Activated CD8-positive, alpha-beta T cell treated with anti-CD3 and anti-CD28 coated beads for 36 hours (primary cell): ENCODE measurements around the gene LSP1. TPM values are rescaled to one million over a fixed set of nuclear protein-coding genes. Genes with fewer than 3 reads are reported as not detected.
"Not testable (repeated sequence)": the region's sequence is repeated elsewhere in the genome, so short reads cannot be mapped to it uniquely, and the experiment has no call there.

Experiments
- ATAC-seq: fragments of 200-7000 bp; cut with Tn5 transposase; one replicate; pipeline ENCODE4 v1.10.0; 2021; ENCODE audit warnings: mild to moderate bottlenecking, moderate library complexity
- CTCF ChIA-PET: fragments of 350-600 bp; sonication (Branson Sonifier 250); formaldehyde crosslinking; loops from one replicate; lab custom pipeline; 2021; ENCODE audit warnings: antibody characterized with exemption; lab: Charles Lee
- POLR2A ChIA-PET: fragments of 350-600 bp; sonication (Branson Sonifier 250); formaldehyde crosslinking; loops from one replicate; lab custom pipeline; 2021; ENCODE audit warnings: antibody characterized with exemption; lab: Charles Lee
- DNase-seq: peaks from one replicate; pipeline ENCODE4 v3.0.0-alpha.2; 2020
- H3K27ac Mint-ChIP-seq: one replicate; pipeline ENCODE4 v1.8.0; 2021; ENCODE audit warnings: mild to moderate bottlenecking, mixed read lengths
- H3K27me3 Mint-ChIP-seq: one replicate; pipeline ENCODE4 v1.8.0; 2021; ENCODE audit warnings: mixed read lengths
- H3K36me3 Mint-ChIP-seq: one replicate; pipeline ENCODE4 v1.8.0; 2021; ENCODE audit warnings: low read depth, mixed read lengths
- H3K4me1 Mint-ChIP-seq: one replicate; pipeline ENCODE4 v1.8.0; 2021; ENCODE audit warnings: low read depth, mixed read lengths
- H3K4me3 Mint-ChIP-seq: one replicate; pipeline ENCODE4 v1.8.0; 2021; ENCODE audit warnings: mild to moderate bottlenecking, moderate library complexity, mixed read lengths
- H3K9me3 Mint-ChIP-seq: one replicate; pipeline ENCODE4 v1.8.0; 2021; ENCODE audit warnings: mixed read lengths
- CTCF ChIP-seq: fragments of 200-600 bp; IDR thresholded peaks from one replicate; pipeline ENCODE4 v1.8.0; 2022; ENCODE audit warnings: antibody characterized with exemption, mild to moderate bottlenecking
- intact Hi-C: fragments of 100-400 bp; cut with micrococcal nuclease; formaldehyde crosslinking; loops from one replicate; pipeline ENCODE4 v1.10.0; 2022
- total RNA-seq, 2 experiments: library from RNA; stranded (reverse); gene quantifications; one replicate each; pipeline ENCODE4 v1.2.3, GENCODE V29; 2021

Gene LSP1
- total RNA-seq, 2 experiments from 2014 or later: 247 to 251 TPM

DNA sequence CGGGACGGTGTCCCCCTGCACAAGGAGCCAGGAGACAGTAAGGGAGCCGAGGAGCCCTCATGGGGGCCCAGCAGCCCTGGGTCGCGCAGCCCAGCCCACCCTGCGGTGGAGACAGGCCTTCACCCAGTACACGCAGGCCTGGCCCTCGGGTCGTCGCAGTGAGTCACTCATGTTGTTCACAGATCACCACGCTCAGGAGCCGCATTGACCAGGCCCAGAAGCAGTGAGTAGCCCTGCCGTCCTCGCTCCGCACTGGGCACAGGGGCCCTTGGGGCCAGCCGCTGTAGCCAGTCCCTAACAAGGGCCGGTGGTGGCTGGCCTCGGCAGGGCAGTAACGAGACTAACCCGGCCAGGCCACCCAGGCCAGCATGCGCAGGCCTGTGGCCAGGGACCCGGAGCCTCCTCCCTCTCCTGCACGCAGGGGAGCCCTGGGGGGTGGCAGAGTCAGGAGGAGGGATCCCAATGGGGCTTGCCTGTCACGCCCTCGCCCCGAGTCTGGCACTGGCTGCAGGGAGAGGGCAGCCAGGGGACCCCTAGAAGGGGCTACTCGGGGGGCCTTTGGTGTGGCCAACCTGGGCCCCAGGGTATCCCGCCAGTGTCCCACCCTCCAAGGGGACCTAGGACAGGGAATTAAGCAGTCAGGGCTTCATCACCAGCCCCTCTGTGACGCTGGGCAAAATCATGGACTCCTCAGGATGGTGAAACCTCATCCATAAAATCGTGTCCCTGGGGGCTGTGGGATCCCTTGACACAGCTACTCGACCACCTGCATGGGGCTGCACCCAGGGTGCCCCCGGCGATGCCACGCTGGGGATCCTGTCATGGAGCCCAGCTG is 84.1 kb downstream of the LSP1 start:
- Mint-ChIP-seq H3K36me3 (no peaks in the 10 kb centered on the region), H3K27me3 (no peaks in the 10 kb centered on the region), H3K4me3 (no peak overlapping the region), H3K4me1 (peaks cover 12% of the 10 kb centered on the region), H3K27ac (no peak overlapping the region), H3K9me3 (no peaks in the 10 kb centered on the region)
- intact Hi-C loops: loop anchor here (2.0 to 5.0 kb wide), 2 partner anchors 22 to 40 kb away; no protein-coding TSS in a partner anchor
- DNase-seq (no peak), ATAC-seq (no peak)
- TF ChIP-seq CTCF: no peak
- POLR2A ChIA-PET: no interaction called here
- CTCF ChIA-PET: interaction anchor here (1.1 to 1.7 kb wide), 2 partner anchors 55 to 104 kb away, joined by 3 to 5 read pairs; no protein-coding TSS in a partner anchor

DNA sequence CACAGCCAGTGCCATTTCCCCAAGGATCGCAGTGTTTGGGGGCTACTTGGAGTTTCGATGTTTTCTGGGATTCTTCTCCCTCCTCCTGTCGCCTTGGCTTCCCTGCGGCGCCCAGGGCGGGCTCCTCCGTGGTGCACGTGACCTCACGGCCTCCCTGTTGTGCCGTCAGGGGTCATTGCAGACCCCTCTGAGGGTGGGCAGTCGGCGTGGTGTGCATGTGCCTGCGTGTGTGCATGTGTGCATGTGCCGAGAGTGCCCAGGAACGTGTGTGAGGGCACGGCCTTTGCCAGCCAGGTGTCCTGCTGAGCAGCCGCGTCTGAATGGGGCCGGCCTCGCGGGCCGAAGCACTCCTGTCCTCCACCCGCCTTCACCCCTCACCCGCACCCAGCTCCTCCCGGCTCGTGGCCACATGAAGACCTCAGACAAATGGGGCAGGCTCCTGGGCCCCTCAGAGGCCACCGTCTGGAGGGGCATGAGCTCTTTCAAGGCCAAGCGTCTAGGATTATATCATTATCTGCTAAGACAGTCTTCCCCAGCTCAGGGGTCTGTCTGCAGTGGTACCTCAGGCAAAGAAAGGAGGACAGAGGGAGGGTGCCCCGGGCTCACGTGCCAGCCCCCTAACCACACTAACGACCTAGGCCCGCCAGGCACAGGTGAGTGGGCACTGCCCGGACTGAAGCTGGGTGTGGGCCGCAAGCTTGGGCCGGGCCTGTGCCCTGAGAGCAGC is 84.9 kb downstream of the LSP1 start:
- Mint-ChIP-seq H3K9me3 (no peaks in the 10 kb centered on the region), H3K36me3 (no peaks in the 10 kb centered on the region), H3K4me3 (no peak overlapping the region), H3K27me3 (no peaks in the 10 kb centered on the region), H3K27ac (no peak overlapping the region), H3K4me1 (peaks cover 12% of the 10 kb centered on the region)
- ChIA-PET POLR2A (no interaction called here), CTCF (interaction anchor here (1.0 to 1.1 kb wide), 2 partner anchors 56 to 105 kb away, joined by 3 to 5 read pairs; no protein-coding TSS in a partner anchor)
- DNase-seq (peak; percentile 1), ATAC-seq (no peak)
- intact Hi-C loops: loop anchor here (2.0 to 5.0 kb wide), 2 partner anchors 23 to 40 kb away; no protein-coding TSS in a partner anchor
- no peak for TF ChIP-seq CTCF

GRCh38 chr11:1938343-1939005 is 85.6 kb downstream of the LSP1 start:
- peak; percentile 1 for DNase-seq
- POLR2A ChIA-PET: no interaction called here
- no peak for ATAC-seq
- no peak overlapping the region for H3K4me3 Mint-ChIP-seq
- no peaks in the 10 kb centered on the region for H3K36me3 Mint-ChIP-seq
- no peaks in the 10 kb centered on the region for H3K9me3 Mint-ChIP-seq
- intact Hi-C loops: loop anchor here (5.0 kb wide), 1 partner anchor 41 kb away; no protein-coding TSS in a partner anchor
- no peak for TF ChIP-seq CTCF
- no peaks in the 10 kb centered on the region for H3K27me3 Mint-ChIP-seq
- CTCF ChIA-PET: interaction anchor here (1.0 to 1.1 kb wide), 2 partner anchors 56 to 106 kb away, joined by 3 to 5 read pairs; no protein-coding TSS in a partner anchor
- no peak overlapping the region for H3K27ac Mint-ChIP-seq
- H3K4me1 Mint-ChIP-seq: peaks cover 12% of the 10 kb centered on the region

- POLR2A ChIA-PET: no interaction called here
- Mint-ChIP-seq H3K9me3 (no peaks in the 10 kb centered on the region), H3K27ac (no peak overlapping the region), H3K4me1 (peaks cover 12% of the 10 kb centered on the region), H3K27me3 (no peaks in the 10 kb centered on the region), H3K36me3 (no peaks in the 10 kb centered on the region), H3K4me3 (no peak overlapping the region)
- no peak for TF ChIP-seq CTCF
- intact Hi-C loops: loop anchor here (5.0 kb wide), 1 partner anchor 42 kb away; no protein-coding TSS in a partner anchor
- CTCF ChIA-PET: no interaction called here
- peak; percentile 76 for ATAC-seq
- peak; percentile 49 for DNase-seq
Measured at GRCh38 chr11:1939006-1939625, 86.2 kb downstream of the LSP1 start.

GRCh38 chr11:1939788-1940187 is 86.9 kb downstream of the LSP1 start:
- peak; percentile 1 for DNase-seq
- H3K36me3 Mint-ChIP-seq, H3K9me3 Mint-ChIP-seq, CTCF ChIA-PET, ATAC-seq, H3K4me3 Mint-ChIP-seq, POLR2A ChIA-PET, H3K27me3 Mint-ChIP-seq: not testable (repeated sequence)
- intact Hi-C loops: loop anchor here (5.0 kb wide), 1 partner anchor 42 kb away; no protein-coding TSS in a partner anchor
- Mint-ChIP-seq H3K27ac (peak overlapping the region; percentile 16), H3K4me1 (peaks cover 12% of the 10 kb centered on the region)
